ENCODE data around the gene PPP2R5C.

PPP2R5C gene

GRCh38 chr14:101763941-101764709, 2.6 kb downstream of the PPP2R5C start:
- Histone ChIP-seq H3K4me3 (ENCODE audit: low read depth, low read length) (no peak overlapping the region), H3K4me1 (ENCODE audit: control insufficient read depth, insufficient read depth, low read length) (peaks cover 3% of the 10 kb centered on the region), H3K36me3 (ENCODE audit: control insufficient read depth in 2 of 2, insufficient read depth in 1 of 2, low read length in 2 of 2) (peaks cover 9 to 21% of the 10 kb centered on the region in 2 experiments; a peak in 2 of 3 replicates), H3K27ac (ENCODE audit: extremely low read depth, low read depth, low read length) (no peak overlapping the region), H3K9me3 (ENCODE audit: control insufficient read depth, insufficient read depth, low read depth, low read length) (no peaks in the 10 kb centered on the region)
- CTCF ChIA-PET, result no interaction called here
- no peak for TF ChIP-seq ZNF513 (tag by site-specific recombination; IDR thresholded peaks at IDR 0.05)
- no peak for TF ChIP-seq ZNF426 (tag by site-specific recombination; IDR thresholded peaks at IDR 0.05)
- peak; percentile 90 for TF ChIP-seq PRDM10 (tag by site-specific recombination; IDR thresholded peaks at IDR 0.05)
- peak; percentile 4; the same call in 1 of the 2 replicates for TF ChIP-seq ZBTB48 (tag by site-specific recombination; IDR thresholded peaks at IDR 0.05)
- no peak for TF ChIP-seq ZNF585B (tag by site-specific recombination; IDR thresholded peaks at IDR 0.05)
- POLR2A ChIA-PET, result no interaction called here

- Histone ChIP-seq H3K4me1 (ENCODE audit: control insufficient read depth, insufficient read depth, low read length) (peaks cover 5% of the 10 kb centered on the region), H3K36me3 (ENCODE audit: control insufficient read depth in 2 of 2, insufficient read depth in 1 of 2, low read length in 2 of 2) (peaks cover 9 to 21% of the 10 kb centered on the region in 2 experiments; a peak in 2 of 3 replicates), H3K4me3 (ENCODE audit: low read depth, low read length) (no peak overlapping the region), H3K27ac (ENCODE audit: extremely low read depth, low read depth, low read length) (no peak overlapping the region), H3K9me3 (ENCODE audit: control insufficient read depth, insufficient read depth, low read depth, low read length) (no peaks in the 10 kb centered on the region)
- ChIA-PET CTCF (interaction anchor here (0.9 to 1.1 kb wide), 3 partner anchors 41 to 63 kb away, joined by 3 to 4 read pairs (median 3); no protein-coding TSS in a partner anchor), POLR2A (no interaction called here)
- TF ChIP-seq EGR2 (tag by site-specific recombination; IDR thresholded peaks at IDR 0.05; ENCODE audit: low read depth), result no peak
- TF ChIP-seq KLF16 (tag by site-specific recombination; IDR thresholded peaks at IDR 0.05), result no peak
- TF ChIP-seq BCL11A (tag by site-specific recombination; IDR thresholded peaks at IDR 0.05; ENCODE audit: low read depth), result no peak
- TF ChIP-seq ZNF639 (tag by site-specific recombination; IDR thresholded peaks at IDR 0.05), result no peak
- no peak for TF ChIP-seq RBAK (tag by site-specific recombination; IDR thresholded peaks at IDR 0.05)
- TF ChIP-seq GLIS1 (tag by site-specific recombination; IDR thresholded peaks at IDR 0.05), result no peak
Observed at GRCh38 chr14:101767618-101768362, 6.3 kb downstream of the PPP2R5C start.

GRCh38 chr14:101770183-101770582, 8.7 kb downstream of the PPP2R5C start:
- TF ChIP-seq SCRT1 (tag by site-specific recombination; IDR thresholded peaks at IDR 0.05; ENCODE audit: borderline replicate concordance) (peak; percentile 70; the same call in 1 of the 2 replicates), ZNF561 (tag by site-specific recombination; IDR thresholded peaks at IDR 0.05; ENCODE audit: borderline replicate concordance) (no peak), SCRT2 (tag by site-specific recombination; IDR thresholded peaks at IDR 0.05) (peak; percentile 90), GLIS2 (tag by site-specific recombination; IDR thresholded peaks at IDR 0.05) (no peak)
- no peak overlapping the region for H3K4me3 ChIP-seq (ENCODE audit: low read depth, low read length)
- POLR2A ChIA-PET, result interaction anchor here (0.7 to 1.9 kb wide), 4 partner anchors 9 to 183 kb away, joined by 3 to 7 read pairs (median 4); partner anchors contain the start of gene PPP2R5C
- peaks cover 2 to 13% of the 10 kb centered on the region in 2 experiments; a peak in 2 of 3 replicates for H3K36me3 ChIP-seq (ENCODE audit: control insufficient read depth in 2 of 2, insufficient read depth in 1 of 2, low read length in 2 of 2)
- CTCF ChIA-PET, result interaction anchor here (0.7 to 3.3 kb wide), 22 partner anchors 7 to 351 kb away, joined by 3 to 21 read pairs (median 6); no protein-coding TSS in a partner anchor
- H3K4me1 ChIP-seq (ENCODE audit: control insufficient read depth, insufficient read depth, low read length), result peaks cover 13% of the 10 kb centered on the region
- no peak overlapping the region for H3K27ac ChIP-seq (ENCODE audit: extremely low read depth, low read depth, low read length)
- H3K9me3 ChIP-seq (ENCODE audit: control insufficient read depth, insufficient read depth, low read depth, low read length), result no peaks in the 10 kb centered on the region

Measured in HEK293 (cell line).